ENCODE results near the gene NCOA5. TPM values are rescaled to one million over a fixed set of nuclear protein-coding genes. Genes with fewer than 3 reads are reported as not detected.

NCOA5 gene
- total and polyA plus RNA-seq, 8 donors = 8.4 to 19.6 (median 12.0) TPM

- no peaks in the 10 kb centered on the region for H3K27me3 ChIP-seq
- no peak for ATAC-seq
Measured at GRCh38 chr20:46049815-46050214, 39.9 kb downstream of the NCOA5 start.

GRCh38 chr20:46049190-46049589 lies 40.6 kb downstream of the NCOA5 start:
- no peaks in the 10 kb centered on the region for H3K4me1 ChIP-seq
- ATAC-seq = no peak
- no peaks in the 10 kb centered on the region for H3K9me3 ChIP-seq
- TF ChIP-seq, protein P1, sequence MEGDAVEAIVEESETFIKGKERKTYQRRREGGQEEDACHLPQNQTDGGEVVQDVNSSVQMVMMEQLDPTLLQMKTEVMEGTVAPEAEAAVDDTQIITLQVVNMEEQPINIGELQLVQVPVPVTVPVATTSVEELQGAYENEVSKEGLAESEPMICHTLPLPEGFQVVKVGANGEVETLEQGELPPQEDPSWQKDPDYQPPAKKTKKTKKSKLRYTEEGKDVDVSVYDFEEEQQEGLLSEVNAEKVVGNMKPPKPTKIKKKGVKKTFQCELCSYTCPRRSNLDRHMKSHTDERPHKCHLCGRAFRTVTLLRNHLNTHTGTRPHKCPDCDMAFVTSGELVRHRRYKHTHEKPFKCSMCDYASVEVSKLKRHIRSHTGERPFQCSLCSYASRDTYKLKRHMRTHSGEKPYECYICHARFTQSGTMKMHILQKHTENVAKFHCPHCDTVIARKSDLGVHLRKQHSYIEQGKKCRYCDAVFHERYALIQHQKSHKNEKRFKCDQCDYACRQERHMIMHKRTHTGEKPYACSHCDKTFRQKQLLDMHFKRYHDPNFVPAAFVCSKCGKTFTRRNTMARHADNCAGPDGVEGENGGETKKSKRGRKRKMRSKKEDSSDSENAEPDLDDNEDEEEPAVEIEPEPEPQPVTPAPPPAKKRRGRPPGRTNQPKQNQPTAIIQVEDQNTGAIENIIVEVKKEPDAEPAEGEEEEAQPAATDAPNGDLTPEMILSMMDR (IDR thresholded peaks at IDR 0.05) = no peak
- 72 to 88% methylated on average over 4 of the region's 4 CpGs for WGBS, 2 donors
- H3K27ac ChIP-seq = no peak overlapping the region
- no peaks in the 10 kb centered on the region for H3K36me3 ChIP-seq
- no peaks in the 10 kb centered on the region for H3K27me3 ChIP-seq
- no peak for FAIRE-seq
- intact Hi-C loops (cut with DNase I) = no loop called here
- H3K4me3 ChIP-seq = no peak overlapping the region
- DNase-seq = no peak

More at GRCh38 chr20:46049815-46050214, 39.9 kb downstream of the NCOA5 start:
- Histone ChIP-seq H3K4me1 (no peaks in the 10 kb centered on the region), H3K27ac (no peak overlapping the region), H3K4me3 (no peak overlapping the region), H3K36me3 (no peaks in the 10 kb centered on the region), H3K9me3 (no peaks in the 10 kb centered on the region)
- no peak for DNase-seq
- TF ChIP-seq, protein P1 (IDR thresholded peaks at IDR 0.05) = no peak
- no peak for FAIRE-seq
- intact Hi-C loops (cut with DNase I) = no loop called here

GRCh38 chr20:46047821-46048220 lies 41.9 kb downstream of the NCOA5 start:
- Histone ChIP-seq H3K9me3 (no peaks in the 10 kb centered on the region), H3K4me3 (no peak overlapping the region), H3K4me1 (no peaks in the 10 kb centered on the region), H3K36me3 (no peaks in the 10 kb centered on the region), H3K27ac (no peak overlapping the region), H3K27me3 (no peaks in the 10 kb centered on the region)
- ATAC-seq (no peak), DNase-seq (no peak), FAIRE-seq (no peak)
- intact Hi-C loops (cut with DNase I) = no loop called here
- TF ChIP-seq, protein P1 (IDR thresholded peaks at IDR 0.05) = no peak
- WGBS, 2 donors = 58 to 59% methylated on average over 8 of the region's 8 CpGs

- Histone ChIP-seq H3K9me3 (no peaks in the 10 kb centered on the region), H3K36me3 (no peaks in the 10 kb centered on the region), H3K27ac (no peak overlapping the region), H3K27me3 (no peaks in the 10 kb centered on the region), H3K4me1 (no peaks in the 10 kb centered on the region), H3K4me3 (no peak overlapping the region)
- intact Hi-C loops (cut with DNase I) = no loop called here
- FAIRE-seq = no peak
- no peak for ATAC-seq
- TF ChIP-seq, protein P1 (IDR thresholded peaks at IDR 0.05) = no peak
- no peak for DNase-seq
- WGBS, 2 donors = 60 to 66% methylated on average over 8 of the region's 8 CpGs
Measured at GRCh38 chr20:46046588-46047310, 43.0 kb downstream of the NCOA5 start.

DNA sequence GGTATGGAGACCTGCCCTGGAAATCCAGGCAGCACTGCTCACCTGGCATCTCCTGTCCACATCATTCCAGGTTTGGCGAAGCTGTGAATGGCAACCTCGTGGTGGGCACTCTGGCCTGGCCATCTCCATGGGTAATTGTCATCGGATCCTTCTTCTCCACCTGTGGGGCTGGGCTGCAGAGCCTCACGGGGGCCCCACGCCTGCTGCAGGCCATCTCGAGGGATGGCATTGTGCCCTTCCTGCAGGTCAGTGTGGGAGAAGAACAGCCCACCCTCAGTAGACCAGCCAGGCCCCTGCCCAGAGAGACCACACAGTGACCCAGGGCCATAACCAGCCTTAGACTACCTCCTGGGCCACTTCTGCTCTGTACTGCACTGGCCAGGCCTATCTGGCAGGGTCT lies 44.9 kb downstream of the NCOA5 start:
- Histone ChIP-seq H3K27me3 (no peaks in the 10 kb centered on the region), H3K9me3 (no peaks in the 10 kb centered on the region), H3K4me3 (no peak overlapping the region), H3K27ac (no peak overlapping the region), H3K36me3 (no peaks in the 10 kb centered on the region), H3K4me1 (no peaks in the 10 kb centered on the region)
- TF ChIP-seq, protein P1 (IDR thresholded peaks at IDR 0.05) = no peak
- ATAC-seq = no peak
- intact Hi-C loops (cut with DNase I) = no loop called here
- no peak for FAIRE-seq
- WGBS, 2 donors = 50 to 56% methylated on average over 6 of the region's 6 CpGs
- no peak for DNase-seq

Data from pancreas (tissue), 10 donors.